Measurements from ENCODE around the gene ZNF665.
"Not testable (repeated sequence)": the region's sequence is repeated elsewhere in the genome, so short reads cannot be mapped to it uniquely, and the experiment has no call there.

Gene ZNF665

DNA sequence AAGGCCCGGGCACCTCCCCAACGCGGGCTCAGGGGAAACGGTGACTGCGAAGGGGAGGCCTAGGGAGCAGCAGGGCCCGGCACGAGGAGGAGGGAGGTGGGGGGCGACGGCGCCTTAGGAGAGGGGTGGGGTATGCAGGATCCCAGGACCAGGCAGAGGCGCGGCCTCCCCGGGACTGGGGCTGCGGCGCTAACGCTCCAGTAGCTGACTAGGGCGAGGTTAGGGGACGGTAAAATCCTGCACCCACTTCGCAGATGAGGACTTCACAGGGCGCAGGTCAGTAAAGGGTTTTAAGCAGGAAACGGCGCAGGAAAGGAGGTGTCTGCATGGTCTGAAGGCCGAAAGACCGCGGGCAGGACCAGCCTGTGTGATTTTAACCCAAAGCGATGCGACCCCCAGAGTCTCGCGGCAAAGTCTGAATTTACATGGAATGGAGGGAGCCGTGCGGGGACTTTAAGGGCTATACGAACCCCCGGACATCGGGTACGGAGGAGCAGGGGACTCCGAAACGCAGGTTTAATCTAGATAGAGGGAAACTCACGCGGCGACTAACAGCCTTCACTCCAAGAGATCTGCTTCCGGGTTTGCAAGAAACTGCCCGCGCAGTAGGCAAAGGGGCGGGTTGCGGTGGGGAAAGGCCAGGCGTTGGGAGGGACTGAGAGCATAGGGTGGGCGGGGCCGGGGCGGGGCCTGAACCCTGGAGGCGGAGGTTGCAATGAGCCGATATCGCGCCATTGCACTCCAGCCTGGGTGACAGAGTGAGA, at the start of gene ZNF665:
ZNF665 (minus strand) TSS at position 588 of the 764 bp plus-strand sequence. CDS start 10,460 bp downstream, outside the sequence.
- peak within 1 kb of the TSS; percentile 98 for H2AFZ ChIP-seq (ENCODE audit: low read depth, low read length)
- peaks cover 26% of the 10 kb centered on the region for H3K79me2 ChIP-seq (ENCODE audit: insufficient read depth, low read length)
- DNase-seq (peak; percentile 94), ATAC-seq (ENCODE audit: insufficient read depth, low read depth) (peak; percentile 82)
- peak within 1 kb of the TSS; percentile 80 for H3K9ac ChIP-seq (ENCODE audit: low read depth, low read length)
- H3K27ac ChIP-seq (ENCODE audit: low read length) = peak within 1 kb of the TSS; percentile 83
- no peaks in the 10 kb centered on the region for H3K9me3 ChIP-seq (ENCODE audit: insufficient read depth, low read length, severe bottlenecking)
- H4K20me1 ChIP-seq (ENCODE audit: insufficient read depth, low read length) = no peaks in the 10 kb centered on the region
- peak within 1 kb of the TSS; percentile 51 to 72; a peak in 3 of 4 replicates for H3K4me3 ChIP-seq (ENCODE audit: low read depth in 1 of 2, low read length in 2 of 2)
- H3K4me2 ChIP-seq (ENCODE audit: insufficient read depth, low read length) = peak within 1 kb of the TSS; percentile 84
- TF ChIP-seq, protein P1, sequence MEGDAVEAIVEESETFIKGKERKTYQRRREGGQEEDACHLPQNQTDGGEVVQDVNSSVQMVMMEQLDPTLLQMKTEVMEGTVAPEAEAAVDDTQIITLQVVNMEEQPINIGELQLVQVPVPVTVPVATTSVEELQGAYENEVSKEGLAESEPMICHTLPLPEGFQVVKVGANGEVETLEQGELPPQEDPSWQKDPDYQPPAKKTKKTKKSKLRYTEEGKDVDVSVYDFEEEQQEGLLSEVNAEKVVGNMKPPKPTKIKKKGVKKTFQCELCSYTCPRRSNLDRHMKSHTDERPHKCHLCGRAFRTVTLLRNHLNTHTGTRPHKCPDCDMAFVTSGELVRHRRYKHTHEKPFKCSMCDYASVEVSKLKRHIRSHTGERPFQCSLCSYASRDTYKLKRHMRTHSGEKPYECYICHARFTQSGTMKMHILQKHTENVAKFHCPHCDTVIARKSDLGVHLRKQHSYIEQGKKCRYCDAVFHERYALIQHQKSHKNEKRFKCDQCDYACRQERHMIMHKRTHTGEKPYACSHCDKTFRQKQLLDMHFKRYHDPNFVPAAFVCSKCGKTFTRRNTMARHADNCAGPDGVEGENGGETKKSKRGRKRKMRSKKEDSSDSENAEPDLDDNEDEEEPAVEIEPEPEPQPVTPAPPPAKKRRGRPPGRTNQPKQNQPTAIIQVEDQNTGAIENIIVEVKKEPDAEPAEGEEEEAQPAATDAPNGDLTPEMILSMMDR (IDR thresholded peaks at IDR 0.05; ENCODE audit: borderline replicate concordance, extremely low read depth, low read length, poor library complexity, severe bottlenecking) = no peak
- no peak for TF ChIP-seq EZH2 (IDR thresholded peaks at IDR 0.05; ENCODE audit: borderline replicate concordance, low read depth, low read length, severe bottlenecking)
- H3K4me1 ChIP-seq (ENCODE audit: insufficient read depth, low read length) = peaks cover 39% of the 10 kb centered on the region
- no peaks in the 10 kb centered on the region for H3K27me3 ChIP-seq (ENCODE audit: insufficient read depth, low read length, poor library complexity)
- H3K36me3 ChIP-seq (ENCODE audit: insufficient read depth, low read length) = peaks cover 15% of the 10 kb centered on the region

- peaks cover 43% of the 10 kb centered on the region for H3K9me3 ChIP-seq (ENCODE audit: insufficient read depth, low read length, severe bottlenecking)
- H3K27me3 ChIP-seq (ENCODE audit: insufficient read depth, low read length, poor library complexity) = no peaks in the 10 kb centered on the region
- no peak for DNase-seq
- H3K79me2 ChIP-seq (ENCODE audit: insufficient read depth, low read length) = no peaks in the 10 kb centered on the region
- H3K9ac ChIP-seq (ENCODE audit: low read depth, low read length) = no peak overlapping the region
- H3K4me3 ChIP-seq (ENCODE audit: low read depth in 1 of 2, low read length in 2 of 2) = no peak overlapping the region
- H3K4me1 ChIP-seq (ENCODE audit: insufficient read depth, low read length) = no peaks in the 10 kb centered on the region
- H4K20me1 ChIP-seq (ENCODE audit: insufficient read depth, low read length) = no peaks in the 10 kb centered on the region
- no peak for ATAC-seq (ENCODE audit: insufficient read depth, low read depth)
- H3K4me2 ChIP-seq (ENCODE audit: insufficient read depth, low read length) = no peak overlapping the region
- H3K36me3 ChIP-seq (ENCODE audit: insufficient read depth, low read length) = peaks cover 49% of the 10 kb centered on the region
- TF ChIP-seq, protein P1 (IDR thresholded peaks at IDR 0.05; ENCODE audit: borderline replicate concordance, extremely low read depth, low read length, poor library complexity, severe bottlenecking) = no peak
- TF ChIP-seq EZH2 (IDR thresholded peaks at IDR 0.05; ENCODE audit: borderline replicate concordance, low read depth, low read length, severe bottlenecking) = no peak
- H2AFZ ChIP-seq (ENCODE audit: low read depth, low read length) = no peak overlapping the region
- no peak overlapping the region for H3K27ac ChIP-seq (ENCODE audit: low read length)
These were observed 44.1 kb upstream of the ZNF665 start for GRCh38 chr19:53237114-53237777.

DNA sequence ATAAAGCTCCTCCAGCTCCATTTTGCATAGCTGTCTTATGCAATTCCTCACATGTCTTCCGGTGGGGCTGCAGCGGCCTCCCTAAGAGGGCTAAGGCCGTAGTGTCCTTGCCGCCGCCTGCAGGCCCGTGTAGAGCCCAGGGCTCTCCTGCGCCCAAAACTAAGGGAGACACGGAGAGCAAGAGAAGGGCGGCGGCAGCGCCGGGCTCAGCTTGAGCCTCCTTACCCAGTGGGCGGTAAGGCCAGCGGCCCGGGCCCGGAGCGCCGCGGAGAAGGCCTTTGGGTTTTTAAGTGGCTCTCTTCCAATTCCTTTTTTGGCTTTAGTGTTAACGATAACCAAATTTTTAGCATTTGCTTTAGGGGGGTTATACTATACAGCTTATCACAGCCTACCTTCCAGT, 31.4 kb upstream of the ZNF665 start:
- H3K27me3 ChIP-seq (ENCODE audit: insufficient read depth, low read length, poor library complexity) = no peaks in the 10 kb centered on the region
- no peak overlapping the region for H3K27ac ChIP-seq (ENCODE audit: low read length)
- no peaks in the 10 kb centered on the region for H3K79me2 ChIP-seq (ENCODE audit: insufficient read depth, low read length)
- TF ChIP-seq EZH2 (IDR thresholded peaks at IDR 0.05; ENCODE audit: borderline replicate concordance, low read depth, low read length, severe bottlenecking) = no peak
- TF ChIP-seq, protein P1 (IDR thresholded peaks at IDR 0.05; ENCODE audit: borderline replicate concordance, extremely low read depth, low read length, poor library complexity, severe bottlenecking) = no peak
- no peaks in the 10 kb centered on the region for H4K20me1 ChIP-seq (ENCODE audit: insufficient read depth, low read length)
- no peak overlapping the region for H3K4me3 ChIP-seq (ENCODE audit: low read depth in 1 of 2, low read length in 2 of 2)
- H3K4me2 ChIP-seq (ENCODE audit: insufficient read depth, low read length) = no peak overlapping the region
- H2AFZ ChIP-seq (ENCODE audit: low read depth, low read length) = no peak overlapping the region
- H3K36me3 ChIP-seq (ENCODE audit: insufficient read depth, low read length) = no peaks in the 10 kb centered on the region
- no peak for ATAC-seq (ENCODE audit: insufficient read depth, low read depth)
- peaks cover 3% of the 10 kb centered on the region for H3K9me3 ChIP-seq (ENCODE audit: insufficient read depth, low read length, severe bottlenecking)
- DNase-seq = no peak
- no peak overlapping the region for H3K9ac ChIP-seq (ENCODE audit: low read depth, low read length)
- H3K4me1 ChIP-seq (ENCODE audit: insufficient read depth, low read length) = no peaks in the 10 kb centered on the region

DNA sequence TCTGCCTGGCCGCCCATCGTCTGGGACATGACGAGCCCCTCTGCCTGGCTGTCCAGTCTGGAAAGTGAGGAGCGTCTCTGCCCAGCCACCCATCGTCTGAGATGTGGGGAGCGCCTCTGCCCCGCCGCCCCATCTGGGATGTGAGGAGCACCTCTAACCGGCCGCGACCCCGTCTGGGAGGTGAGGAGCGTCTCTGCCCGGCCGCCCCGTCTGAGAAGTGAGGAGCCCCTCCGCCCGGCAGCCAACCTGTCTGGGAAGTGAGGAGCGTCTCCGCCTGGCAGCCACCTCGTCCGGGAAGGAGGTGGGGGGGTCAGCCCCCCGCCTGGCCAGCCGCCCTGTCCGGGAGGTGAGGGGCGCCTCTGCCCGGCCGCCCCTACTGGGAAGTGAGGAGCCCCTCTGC, 29.6 kb upstream of the ZNF665 start:
- H3K27me3 ChIP-seq (ENCODE audit: insufficient read depth, low read length, poor library complexity); H3K9ac ChIP-seq (ENCODE audit: low read depth, low read length); ATAC-seq (ENCODE audit: insufficient read depth, low read depth); H3K4me1 ChIP-seq (ENCODE audit: insufficient read depth, low read length); H3K36me3 ChIP-seq (ENCODE audit: insufficient read depth, low read length); DNase-seq; H3K9me3 ChIP-seq (ENCODE audit: insufficient read depth, low read length, severe bottlenecking); H3K27ac ChIP-seq (ENCODE audit: low read length); H4K20me1 ChIP-seq (ENCODE audit: insufficient read depth, low read length); H3K4me2 ChIP-seq (ENCODE audit: insufficient read depth, low read length); H3K4me3 ChIP-seq (ENCODE audit: low read depth in 1 of 2, low read length in 2 of 2); H3K79me2 ChIP-seq (ENCODE audit: insufficient read depth, low read length); H2AFZ ChIP-seq (ENCODE audit: low read depth, low read length): not testable (repeated sequence)

All from DND-41 (cell line).